Large intestine (tissue), 3 donors: ENCODE results near the gene EXO5. TPM values are rescaled to one million over a fixed set of nuclear protein-coding genes. Genes with fewer than 3 reads are reported as not detected.
"Not testable (repeated sequence)": the region's sequence is repeated elsewhere in the genome, so short reads cannot be mapped to it uniquely, and the experiment has no call there.

Experiments used
- DNase-seq, 2 donors: peaks; one replicate each; pipeline versions ENCODE4 v3.0.0 to v3.0.0-alpha.2; 2013
- H3K27ac ChIP-seq: one replicate; pipeline ENCODE4 v1.5.1; 2013; ENCODE audit warnings: low read length
- H3K27me3 ChIP-seq: 2 replicates; pipeline ENCODE4 v1.6.1; 2013; ENCODE audit warnings: low read length; ENCODE audit not compliant: control insufficient read depth, insufficient read depth
- H3K36me3 ChIP-seq: 2 replicates; pipeline ENCODE4 v1.6.1; 2013; ENCODE audit warnings: low read length; ENCODE audit not compliant: control insufficient read depth, insufficient read depth
- H3K4me1 ChIP-seq: one replicate; pipeline ENCODE4 v1.6.1; 2013; ENCODE audit warnings: low read length; ENCODE audit not compliant: control insufficient read depth, insufficient read depth
- H3K4me3 ChIP-seq: one replicate; pipeline ENCODE4 v1.5.1; 2013; ENCODE audit warnings: low read length
- H3K9me3 ChIP-seq: one replicate; pipeline ENCODE4 v1.6.1; 2013; ENCODE audit warnings: mild to moderate bottlenecking, low read depth, low read length, moderate library complexity; ENCODE audit not compliant: control insufficient read depth
- WGBS: methylation state at CpG from one replicate; pipeline ENCODE4 v1.1.5; 2013; ENCODE audit warnings: low lambda C conversion rate; ENCODE audit not compliant: insufficient coverage; 5-methylcytosine and 5-hydroxymethylcytosine counted together
- polyA plus RNA-seq: library from polyadenylated mRNA; unstranded; fragments of 120-200 nt; gene quantifications from one replicate; pipeline ENCODE4 v1.2.1, GENCODE V29; 2013

Gene EXO5
- polyA plus RNA-seq, 1 donor = 11.2 TPM

GRCh38 chr1:40502651-40503050 lies 5.9 kb upstream of the EXO5 start:
- not testable (repeated sequence) for DNase-seq, H3K36me3 ChIP-seq, H3K27ac ChIP-seq, H3K27me3 ChIP-seq, H3K4me3 ChIP-seq, H3K4me1 ChIP-seq
- H3K9me3 ChIP-seq = peaks cover 42% of the 10 kb centered on the region
- WGBS = 93% methylated on average over 2 of the region's 4 CpGs

GRCh38 chr1:40507973-40508372 lies 594 bp upstream of the EXO5 start:
- H3K4me1 ChIP-seq = peaks cover 8% of the 10 kb centered on the region
- peak overlapping the region; percentile 81 for H3K27ac ChIP-seq
- H3K27me3 ChIP-seq = no peaks in the 10 kb centered on the region
- peak overlapping the region; percentile 81 for H3K4me3 ChIP-seq
- H3K9me3 ChIP-seq = peaks cover 21% of the 10 kb centered on the region
- WGBS = 100% methylated on average over 4 of the region's 6 CpGs
- H3K36me3 ChIP-seq = no peaks in the 10 kb centered on the region
- no peak for DNase-seq

GRCh38 chr1:40519517-40519916 lies 10.9 kb downstream of the EXO5 start:
- peaks cover 14% of the 10 kb centered on the region for H3K9me3 ChIP-seq
- no peak overlapping the region for H3K4me3 ChIP-seq
- H3K27me3 ChIP-seq = no peaks in the 10 kb centered on the region
- no peak overlapping the region for H3K27ac ChIP-seq
- no peaks in the 10 kb centered on the region for H3K4me1 ChIP-seq
- 83% methylated on average over 1 of the region's 2 CpGs for WGBS
- peaks cover 11% of the 10 kb centered on the region for H3K36me3 ChIP-seq
- DNase-seq = no peak

GRCh38 chr1:40530735-40531380 lies 22.3 kb downstream of the EXO5 start:
- peaks cover 7% of the 10 kb centered on the region for H3K9me3 ChIP-seq
- no peaks in the 10 kb centered on the region for H3K36me3 ChIP-seq
- no peak for DNase-seq
- peaks cover 3% of the 10 kb centered on the region for H3K4me1 ChIP-seq
- H3K27me3 ChIP-seq = no peaks in the 10 kb centered on the region
- whole genome bisulfite sequencing = 27% methylated on average over 2 of the region's 5 CpGs
- H3K4me3 ChIP-seq = peak overlapping the region; percentile 74
- peak overlapping the region; percentile 79 for H3K27ac ChIP-seq

GRCh38 chr1:40531381-40532061 lies 23.0 kb downstream of the EXO5 start, which contains the start of gene ZNF684:
Gene ZNF684 (plus strand): TSS chr1:40531637. CDS start chr1:40533167, 1,530 bp downstream.
- Histone ChIP-seq H3K36me3 (no peaks in the 10 kb centered on the region), H3K4me1 (peaks cover 3% of the 10 kb centered on the region), H3K9me3 (peaks cover 4% of the 10 kb centered on the region), H3K27me3 (no peaks in the 10 kb centered on the region), H3K4me3 (peak within 1 kb of the TSS; percentile 74), H3K27ac (peak within 1 kb of the TSS; percentile 79)
- no CpG with 5 or more reads among the region's 35 CpGs for WGBS
- DNase-seq = peak; percentile 92 to 96

GRCh38 chr1:40532062-40532389 lies 23.5 kb downstream of the EXO5 start:
- peaks cover 4% of the 10 kb centered on the region for H3K9me3 ChIP-seq
- no peaks in the 10 kb centered on the region for H3K27me3 ChIP-seq
- H3K27ac ChIP-seq = peak overlapping the region; percentile 79
- no peak for DNase-seq
- peaks cover 3% of the 10 kb centered on the region for H3K4me1 ChIP-seq
- no CpG with 5 or more reads among the region's 3 CpGs for WGBS
- no peaks in the 10 kb centered on the region for H3K36me3 ChIP-seq
- H3K4me3 ChIP-seq = peak overlapping the region; percentile 74

- H3K27ac ChIP-seq = no peak overlapping the region
- peak; percentile 21 to 51 for DNase-seq
- no peaks in the 10 kb centered on the region for H3K36me3 ChIP-seq
- H3K4me3 ChIP-seq = no peak overlapping the region
- H3K27me3 ChIP-seq = no peaks in the 10 kb centered on the region
- H3K9me3 ChIP-seq = peaks cover 4% of the 10 kb centered on the region
- H3K4me1 ChIP-seq = peaks cover 3% of the 10 kb centered on the region
These were observed 24.4 kb downstream of the EXO5 start for GRCh38 chr1:40532844-40533424.

GRCh38 chr1:40534589-40534988 lies 26.0 kb downstream of the EXO5 start:
- H3K27me3 ChIP-seq = no peaks in the 10 kb centered on the region
- H3K36me3 ChIP-seq = no peaks in the 10 kb centered on the region
- no peak overlapping the region for H3K27ac ChIP-seq
- H3K9me3 ChIP-seq = no peaks in the 10 kb centered on the region
- H3K4me3 ChIP-seq = no peak overlapping the region
- H3K4me1 ChIP-seq = peaks cover 3% of the 10 kb centered on the region
- DNase-seq = no peak

- no peaks in the 10 kb centered on the region for H3K27me3 ChIP-seq
- H3K27ac ChIP-seq = no peak overlapping the region
- no peak for DNase-seq
- H3K36me3 ChIP-seq = peaks cover under 1% of the 10 kb centered on the region
- H3K4me3 ChIP-seq = no peak overlapping the region
- no peaks in the 10 kb centered on the region for H3K9me3 ChIP-seq
- peaks cover 3% of the 10 kb centered on the region for H3K4me1 ChIP-seq
- WGBS = no CpG with 5 or more reads among the region's 2 CpGs
These were observed 27.2 kb downstream of the EXO5 start for GRCh38 chr1:40535732-40536131.

- H3K4me3 ChIP-seq = no peak overlapping the region
- no peaks in the 10 kb centered on the region for H3K9me3 ChIP-seq
- DNase-seq = no peak
- peaks cover 7% of the 10 kb centered on the region for H3K36me3 ChIP-seq
- H3K27me3 ChIP-seq = no peaks in the 10 kb centered on the region
- H3K27ac ChIP-seq = no peak overlapping the region
- H3K4me1 ChIP-seq = no peaks in the 10 kb centered on the region
- WGBS = 92% methylated on average over 2 of the region's 7 CpGs
These were observed 30.8 kb downstream of the EXO5 start for GRCh38 chr1:40539338-40539737.
